Mammary epithelial cell (primary cell): ENCODE data around the gene PINK1.

Source experiments
- EZH2 ChIP-seq: IDR thresholded peaks from 2 replicates; pipeline ENCODE4 v1.6.1; 2012; ENCODE audit warnings: low read length, inconsistent platforms, borderline replicate concordance
- TF ChIP-seq, protein P1 (sequence below), 2 donors: IDR thresholded peaks in 1 of 2; conservative IDR thresholded peaks in 1 of 2; 2 replicates each; pipeline ENCODE4 v1.5.1; 2011 to 2012; ENCODE audit warnings: inconsistent platforms in 2 of 2, low read length in 2 of 2, mild to moderate bottlenecking in 2 of 2, control low read depth in 1 of 2, low read depth in 1 of 2; ENCODE audit not compliant: insufficient read depth in 1 of 2; ENCODE audit errors: extremely low read depth in 1 of 2

DNA sequence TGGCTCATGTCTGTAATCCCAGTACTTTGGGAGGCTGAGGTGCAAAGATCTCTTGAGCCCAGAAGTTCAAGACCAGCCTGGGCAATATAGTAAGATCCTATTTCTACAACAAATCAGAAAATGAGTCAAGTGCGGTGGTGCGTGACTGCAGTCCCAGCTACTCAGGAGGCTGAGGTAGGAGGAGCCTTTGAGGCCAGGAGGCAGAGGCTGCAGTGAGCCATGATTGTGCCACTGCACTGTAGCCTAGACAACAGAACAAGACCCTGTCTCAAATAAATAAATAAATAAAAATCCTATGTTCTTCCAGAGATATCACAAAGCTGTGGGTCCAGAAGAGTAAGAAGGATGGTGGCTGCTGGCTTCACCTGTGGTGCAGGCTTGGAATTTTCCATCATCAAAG is 22.3 kb upstream of the PINK1 start:
- TF ChIP-seq EZH2, result no peak
- TF ChIP-seq, protein P1, sequence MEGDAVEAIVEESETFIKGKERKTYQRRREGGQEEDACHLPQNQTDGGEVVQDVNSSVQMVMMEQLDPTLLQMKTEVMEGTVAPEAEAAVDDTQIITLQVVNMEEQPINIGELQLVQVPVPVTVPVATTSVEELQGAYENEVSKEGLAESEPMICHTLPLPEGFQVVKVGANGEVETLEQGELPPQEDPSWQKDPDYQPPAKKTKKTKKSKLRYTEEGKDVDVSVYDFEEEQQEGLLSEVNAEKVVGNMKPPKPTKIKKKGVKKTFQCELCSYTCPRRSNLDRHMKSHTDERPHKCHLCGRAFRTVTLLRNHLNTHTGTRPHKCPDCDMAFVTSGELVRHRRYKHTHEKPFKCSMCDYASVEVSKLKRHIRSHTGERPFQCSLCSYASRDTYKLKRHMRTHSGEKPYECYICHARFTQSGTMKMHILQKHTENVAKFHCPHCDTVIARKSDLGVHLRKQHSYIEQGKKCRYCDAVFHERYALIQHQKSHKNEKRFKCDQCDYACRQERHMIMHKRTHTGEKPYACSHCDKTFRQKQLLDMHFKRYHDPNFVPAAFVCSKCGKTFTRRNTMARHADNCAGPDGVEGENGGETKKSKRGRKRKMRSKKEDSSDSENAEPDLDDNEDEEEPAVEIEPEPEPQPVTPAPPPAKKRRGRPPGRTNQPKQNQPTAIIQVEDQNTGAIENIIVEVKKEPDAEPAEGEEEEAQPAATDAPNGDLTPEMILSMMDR (conservative IDR thresholded peaks at IDR 0.05 in 1 of 2, IDR thresholded peaks at IDR 0.05 in 1 of 2; ENCODE audit: extremely low read depth in 1 of 2, insufficient read depth in 1 of 2, low read depth in 1 of 2, low read length in 2 of 2), result no peak
